Stimulated activated CD8-positive, alpha-beta memory T cell treated with anti-CD3 and anti-CD28 coated beads, Interleukin-4, amount 100 ng/mL, for 1 hour (primary cell): ENCODE results near the gene ISM2.

Source experiments
- DNase-seq, 2 donors: peaks; one replicate each; pipeline ENCODE4 v3.0.0-alpha.2; 2020; ENCODE audit warnings: low read depth in 2 of 2, low spot score in 1 of 2

The ISM2 gene

DNA sequence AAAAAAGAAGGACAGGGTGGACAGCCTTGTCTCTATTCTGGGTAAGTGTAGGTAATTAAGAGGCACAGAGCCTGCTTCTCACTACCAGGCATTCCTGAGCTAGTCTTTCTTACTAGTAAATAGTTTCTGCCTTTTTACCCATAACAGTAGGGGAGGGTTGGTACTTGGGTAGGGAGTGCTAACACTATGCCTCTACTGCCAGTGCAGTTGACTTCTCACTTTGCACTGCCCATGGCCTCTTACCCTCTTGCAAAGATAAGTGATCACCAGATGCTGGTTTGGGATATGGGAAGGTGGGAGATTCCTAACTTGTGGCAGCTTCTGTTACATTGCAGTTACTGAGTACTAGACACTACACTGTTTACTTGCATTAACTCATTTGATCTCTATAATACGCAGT lies 29.1 kb downstream of the ISM2 start:
- DNase-seq: no peak

DNA sequence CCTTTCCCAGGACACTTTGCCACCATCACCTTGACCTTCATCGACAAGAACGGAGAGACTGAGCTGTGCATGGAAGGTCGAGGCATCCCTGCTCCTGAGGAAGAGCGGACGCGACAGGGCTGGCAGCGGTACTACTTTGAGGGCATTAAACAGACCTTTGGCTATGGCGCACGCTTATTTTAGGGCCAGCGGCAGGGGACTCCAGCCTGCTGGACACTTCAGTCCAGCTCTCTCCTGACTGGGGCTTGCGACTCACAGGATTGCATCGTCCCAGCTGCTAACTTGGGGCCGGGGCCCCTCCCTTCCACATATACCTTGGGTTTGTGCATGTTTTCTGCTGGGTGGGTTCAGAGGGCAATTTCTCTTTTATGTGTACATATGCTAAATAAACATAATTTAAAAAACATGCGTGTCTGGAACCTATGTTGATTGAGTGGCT lies 29.5 kb downstream of the ISM2 start:
- no peak for DNase-seq

DNA sequence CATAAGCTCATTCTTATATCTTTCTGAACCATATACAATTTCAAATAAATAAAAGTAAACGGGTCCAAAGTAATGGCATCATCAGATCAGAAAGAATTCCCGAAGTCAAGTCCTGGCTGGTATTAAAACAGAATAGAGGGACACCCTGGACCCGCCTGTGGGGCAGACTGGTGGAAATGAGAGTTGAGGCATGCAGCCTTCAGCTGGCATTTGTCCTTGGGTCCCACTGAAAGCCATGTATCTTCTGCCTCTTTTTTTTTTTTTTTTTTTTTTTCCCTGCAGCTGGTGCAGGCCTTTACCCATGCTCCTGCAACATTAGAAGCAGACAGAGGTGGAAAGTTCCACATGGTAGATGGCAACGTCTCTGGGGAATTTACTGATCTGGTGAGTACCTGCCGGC lies 30.8 kb downstream of the ISM2 start:
- no peak for DNase-seq

DNA sequence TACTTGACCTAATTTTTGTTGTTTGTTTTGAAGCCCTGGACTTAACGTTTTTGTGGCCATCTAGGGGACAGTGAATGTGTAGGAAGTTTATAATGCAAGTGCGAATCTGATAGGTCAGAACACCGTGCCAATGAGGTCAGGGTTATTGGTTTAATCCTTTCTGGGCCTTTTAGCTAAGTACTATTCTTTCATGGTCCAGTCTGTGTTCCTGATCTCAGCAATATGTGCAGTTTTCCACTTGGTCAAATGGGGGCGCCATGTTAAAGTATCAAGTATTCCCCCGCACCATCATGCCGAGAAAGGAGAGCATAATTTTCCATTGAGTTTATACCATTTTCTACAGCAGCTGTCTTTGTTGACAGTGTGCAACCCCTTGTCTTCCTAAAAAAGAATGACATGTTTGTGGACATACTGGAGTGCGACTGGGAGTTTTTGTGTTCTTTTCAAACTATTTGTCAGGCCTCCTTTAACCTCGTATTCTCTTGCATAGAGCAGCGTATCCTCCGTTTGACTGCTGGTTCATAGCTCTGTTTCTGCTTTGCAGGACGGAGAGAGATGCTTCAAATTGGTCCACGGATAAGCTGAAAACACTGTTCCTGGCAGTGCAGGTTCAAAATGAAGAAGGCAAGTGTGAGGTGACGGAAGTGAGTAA lies 39.4 kb downstream of the ISM2 start:
- DNase-seq: peak in 1 of 2 donors; percentile 16

DNA sequence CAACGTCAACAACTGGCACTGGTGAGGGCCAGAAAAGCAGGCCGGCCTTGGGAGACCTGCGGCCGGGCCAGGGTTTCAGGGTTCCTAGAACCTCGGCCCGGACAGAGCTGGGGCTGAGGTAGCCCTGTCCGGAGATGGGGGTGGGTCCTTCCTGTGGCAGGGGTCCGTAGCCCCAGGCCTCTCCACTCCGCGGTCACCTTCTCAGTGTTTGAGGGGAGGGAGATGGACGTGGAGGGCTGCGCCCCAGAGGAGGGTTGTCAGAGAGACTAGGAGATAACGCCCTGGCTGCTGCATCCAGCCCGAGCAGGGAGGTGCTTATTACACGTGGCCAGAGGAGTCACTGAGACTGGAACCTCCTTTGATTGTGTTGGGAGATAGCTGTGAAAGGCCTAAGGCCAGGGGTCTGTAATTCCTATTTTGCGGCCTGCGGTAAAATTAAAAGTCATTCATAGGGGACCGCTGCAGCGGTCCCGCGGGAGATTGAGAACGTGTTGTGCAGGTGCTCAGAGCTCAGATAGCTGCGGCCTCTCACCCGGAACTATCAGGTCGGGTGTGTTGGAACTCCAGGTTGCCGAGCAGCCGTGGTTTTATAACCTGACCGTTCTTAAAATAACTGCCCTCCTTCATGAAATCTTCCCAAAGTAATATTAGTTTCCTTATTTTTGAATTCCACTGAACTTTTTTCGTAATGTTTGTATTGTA lies 40.2 kb downstream of the ISM2 start:
- no peak for DNase-seq

DNA sequence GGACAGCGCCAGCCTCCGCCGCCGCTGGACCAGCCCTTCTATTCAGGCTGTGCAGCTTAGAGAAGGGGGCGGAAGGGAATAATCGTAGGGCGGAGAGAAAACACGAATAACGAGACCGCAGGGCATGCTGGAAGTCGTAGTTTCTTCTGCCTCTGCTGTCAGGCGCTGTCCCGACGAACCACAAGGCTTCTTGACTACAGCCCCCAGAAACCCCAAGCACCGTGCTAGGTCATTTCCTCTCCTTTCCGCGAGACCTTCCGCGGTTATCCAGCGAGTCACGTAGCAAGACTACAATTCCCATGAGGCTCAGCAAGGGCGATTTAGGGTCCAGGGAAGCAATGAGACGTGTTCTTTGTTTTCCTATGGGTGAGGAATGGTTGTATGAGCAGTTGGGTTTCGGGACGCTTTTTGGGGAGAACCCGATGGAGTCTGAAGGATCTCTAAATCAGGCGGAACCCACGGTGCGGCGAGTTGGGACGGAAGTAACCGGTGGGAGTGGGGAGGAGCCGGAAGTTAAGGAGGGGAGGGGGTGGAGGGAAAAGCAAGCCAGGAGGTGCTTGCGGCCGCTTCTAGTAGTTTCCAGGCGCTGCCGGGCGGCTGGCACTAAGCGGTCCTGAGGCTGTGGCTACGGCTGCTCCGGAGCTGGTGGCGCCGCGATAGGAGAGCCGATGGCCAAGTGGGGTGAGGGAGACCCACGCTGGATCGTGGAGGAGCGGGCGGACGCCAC lies 40.9 kb downstream of the ISM2 start, which contains the start of the genes AHSA1 and VIPAS39:
AHSA1 (plus strand) TSS at position 572 of the 727 bp plus-strand sequence; CDS start at position 669, 97 bp downstream.
VIPAS39 (minus strand) TSS at position 80 of the 727 bp plus-strand sequence. CDS start 3,499 bp downstream, outside the sequence.
- peak; percentile 75 to 86 for DNase-seq

DNA sequence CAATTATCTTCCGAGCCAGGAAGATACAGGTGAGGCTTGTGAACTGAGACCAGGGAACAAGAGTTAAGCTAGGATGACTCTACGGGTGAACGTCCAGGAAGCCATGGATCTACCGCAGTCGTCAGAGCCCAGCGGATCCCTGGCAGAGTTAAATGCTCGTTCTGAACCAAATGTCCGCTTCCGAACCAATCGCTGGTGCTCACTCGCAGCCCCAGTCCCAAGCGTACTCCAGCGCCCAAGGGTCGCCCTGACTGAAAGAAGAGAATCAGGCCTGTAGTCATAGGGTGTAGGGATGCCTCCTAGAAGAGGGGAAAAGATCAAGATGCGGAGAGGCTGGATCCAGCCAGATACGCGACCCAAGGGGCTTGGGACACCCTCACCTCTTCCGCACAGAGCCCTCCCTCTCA lies 41.5 kb downstream of the ISM2 start:
- no peak for DNase-seq

DNA sequence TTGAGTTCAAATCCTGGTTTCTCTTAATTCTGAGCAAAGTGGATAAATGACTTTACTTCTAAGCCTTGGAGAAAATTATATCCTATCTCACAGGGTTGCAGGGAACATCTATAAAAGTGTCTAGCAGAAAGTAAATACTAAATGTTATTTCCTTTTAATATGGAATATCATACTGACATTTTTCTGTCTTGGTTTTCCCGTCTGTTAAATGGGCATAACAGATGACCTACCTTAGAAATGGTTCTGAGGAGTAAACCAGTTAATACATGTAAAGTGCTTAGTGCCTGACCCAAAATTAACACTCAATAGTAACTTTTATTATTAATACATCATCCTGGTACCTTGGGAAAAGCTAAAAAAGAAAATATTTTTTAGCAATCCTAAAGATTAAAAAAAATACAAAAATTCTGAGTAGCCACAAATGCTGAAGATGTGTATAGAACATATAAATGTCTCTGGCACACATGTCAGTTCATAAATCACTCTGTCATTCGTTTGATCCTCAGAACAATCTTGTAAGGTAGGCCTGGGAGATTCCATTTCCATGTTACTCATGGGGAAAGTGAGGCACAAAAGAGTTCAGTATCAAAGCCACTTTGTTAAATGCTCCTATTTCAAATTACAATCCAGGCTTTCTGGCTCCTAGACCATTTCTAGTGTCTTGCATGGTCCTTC lies 42.5 kb downstream of the ISM2 start:
- DNase-seq: no peak

DNA sequence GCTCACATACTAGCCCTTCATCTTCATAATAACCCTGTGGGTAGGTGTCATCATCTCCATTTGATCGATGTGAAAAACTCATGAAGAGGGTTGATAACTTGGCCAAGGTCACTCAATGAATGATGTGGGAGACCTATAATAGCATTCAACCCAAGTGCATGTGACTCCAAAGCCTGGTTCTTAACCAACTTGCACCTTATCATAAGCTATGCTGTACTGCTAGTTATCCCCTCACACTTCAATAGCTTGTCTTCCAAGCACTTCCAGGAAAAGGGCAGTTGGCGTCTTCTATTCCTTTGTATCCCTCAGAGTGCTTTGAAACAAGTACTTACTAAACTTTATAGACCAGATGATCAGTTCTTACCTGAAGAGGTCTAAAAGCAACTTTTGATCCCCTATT lies 56.4 kb downstream of the ISM2 start:
- DNase-seq: no peak

DNA sequence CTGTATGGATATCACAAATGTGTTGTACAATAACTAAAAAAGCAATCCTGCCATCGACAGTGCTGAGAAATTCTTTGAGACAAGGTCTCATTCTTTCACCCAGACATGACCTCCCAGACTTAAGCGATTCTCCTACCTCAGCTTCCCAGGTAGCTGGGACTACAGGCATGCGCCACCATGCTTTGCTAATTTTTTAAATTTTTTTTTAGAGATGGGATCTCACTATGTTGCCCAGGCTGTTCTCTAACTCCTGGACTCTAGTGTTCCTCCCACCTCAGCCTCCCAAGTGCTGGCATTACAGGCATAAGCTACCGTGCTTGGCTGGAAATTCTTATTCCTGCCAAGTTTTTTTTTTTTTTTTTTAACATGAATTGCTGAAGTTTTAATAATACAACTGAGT lies 58.8 kb downstream of the ISM2 start:
- no peak for DNase-seq

DNA sequence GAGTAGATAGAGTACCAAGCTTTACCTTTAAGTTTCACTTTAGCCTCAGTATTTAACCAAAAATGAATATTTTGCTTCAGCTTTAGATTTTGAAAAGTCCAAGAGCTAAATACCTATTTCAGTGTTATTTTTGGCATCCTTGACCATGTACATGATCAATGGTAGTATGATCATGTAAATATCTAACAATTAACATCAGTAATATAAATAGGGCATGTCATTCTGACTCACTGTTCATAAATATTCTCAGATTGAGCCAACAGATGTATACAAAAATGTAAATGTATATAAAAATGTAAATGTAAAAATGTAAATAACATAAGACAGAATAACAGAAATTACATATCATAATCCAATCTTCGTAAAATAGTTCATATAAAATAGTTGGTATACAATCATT lies 60.0 kb downstream of the ISM2 start:
- DNase-seq: no peak

DNA sequence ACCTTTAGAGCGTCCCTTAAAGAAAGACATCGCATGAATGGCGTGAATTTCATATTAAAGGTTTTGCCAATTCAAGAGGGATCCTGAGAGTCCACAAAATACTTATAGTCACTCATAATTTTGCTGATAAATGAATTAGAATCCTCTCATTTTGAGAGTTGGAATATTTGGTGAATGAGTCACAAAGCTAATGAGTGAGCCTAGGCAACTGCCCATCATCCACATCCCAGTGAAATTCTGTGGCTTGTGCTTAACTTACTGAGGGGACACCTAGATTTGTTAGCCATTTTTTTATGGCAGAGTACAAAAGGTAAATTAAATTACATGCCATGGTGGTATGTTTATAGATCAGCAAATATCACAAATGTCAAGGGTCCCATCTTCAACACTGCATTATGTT lies 62.6 kb downstream of the ISM2 start:
- DNase-seq: no peak

DNA sequence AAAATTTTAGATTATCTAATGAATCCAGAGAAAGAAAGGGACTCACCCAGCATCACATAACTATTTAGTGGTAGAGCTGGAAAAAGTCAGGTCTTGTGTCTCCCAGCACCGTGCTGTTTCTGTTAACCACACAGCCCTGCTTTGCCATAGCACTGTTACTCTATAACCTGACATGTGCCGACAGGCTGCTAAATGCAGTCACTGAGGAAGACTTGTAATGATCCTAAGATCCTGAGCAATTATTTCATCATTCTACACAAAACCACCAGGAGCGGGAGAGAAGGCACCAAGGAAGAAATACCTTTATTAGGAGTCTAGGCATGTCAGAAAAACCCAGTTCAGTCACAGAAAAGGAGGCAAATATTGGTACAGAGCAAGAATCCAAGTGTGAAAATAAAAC lies 72.2 kb downstream of the ISM2 start:
- DNase-seq: no peak

DNA sequence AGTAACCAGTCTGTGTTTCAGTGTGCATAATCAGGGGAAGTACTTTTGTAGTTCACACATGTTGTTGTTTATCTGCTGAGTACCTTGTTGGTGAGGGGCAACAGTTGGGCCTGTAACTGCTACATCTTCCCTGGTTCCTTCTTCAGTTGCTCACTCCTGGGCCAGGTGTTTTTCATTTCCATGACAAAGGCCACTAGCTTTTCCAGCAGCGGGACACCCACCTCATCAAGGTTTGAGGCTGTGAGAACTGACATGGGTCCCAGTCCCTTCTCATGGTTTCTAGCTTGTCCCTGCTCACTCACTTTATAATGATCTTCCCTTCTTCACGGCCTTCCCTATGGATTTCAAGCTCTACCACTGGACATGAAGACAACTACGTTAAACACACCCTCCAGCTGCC lies 73.8 kb downstream of the ISM2 start:
- no peak for DNase-seq
